HG02678 (cell line): ENCODE data around the gene C1QTNF12.

ENCODE experiments used
- ATAC-seq: cut with Tn5 transposase; IDR thresholded peaks from one replicate; pipeline ENCODE4 v1.9.1; 2021; ENCODE audit warnings: mild to moderate bottlenecking, moderate library complexity; ENCODE audit not compliant: unreplicated experiment

C1QTNF12 gene

DNA sequence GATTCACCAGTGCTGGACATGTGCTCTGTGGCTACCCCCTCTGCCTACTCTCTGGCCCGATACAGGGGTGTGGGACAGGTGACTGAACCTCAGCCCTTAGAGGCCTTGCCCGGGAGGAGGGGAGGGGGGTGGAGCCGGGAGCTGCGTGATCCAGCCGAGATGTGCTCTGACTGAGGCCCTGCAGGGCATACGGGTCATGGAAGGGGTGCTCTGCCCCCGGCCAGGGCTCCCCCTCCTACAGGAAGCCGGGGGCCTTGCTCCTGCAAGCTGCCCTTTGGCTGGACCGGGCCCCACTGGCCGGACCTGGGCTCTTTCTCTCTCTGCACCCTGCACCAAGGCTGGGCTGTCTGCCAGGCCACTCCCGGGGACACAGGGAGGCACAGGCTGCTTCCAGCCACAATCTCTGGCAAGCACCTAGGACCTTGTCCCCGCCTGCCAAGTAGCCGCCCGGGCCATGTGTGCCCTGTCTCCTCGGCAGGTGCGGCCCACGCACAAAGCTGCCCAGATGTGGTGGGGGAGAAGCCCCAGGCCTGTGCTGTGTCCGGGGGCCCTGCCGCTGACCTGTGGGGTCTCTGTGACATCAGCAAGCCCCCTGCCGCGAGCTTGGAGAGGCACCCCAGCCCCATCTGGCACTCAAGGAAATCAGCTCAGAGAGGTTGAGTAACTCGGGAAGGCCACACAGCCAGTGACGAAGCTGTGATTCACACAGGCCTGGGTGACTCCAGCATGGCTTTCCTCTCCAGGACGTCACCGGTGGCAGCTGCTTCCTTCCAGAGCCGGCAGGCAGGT lies 35.2 kb upstream of the C1QTNF12 start:
- no peak for ATAC-seq

DNA sequence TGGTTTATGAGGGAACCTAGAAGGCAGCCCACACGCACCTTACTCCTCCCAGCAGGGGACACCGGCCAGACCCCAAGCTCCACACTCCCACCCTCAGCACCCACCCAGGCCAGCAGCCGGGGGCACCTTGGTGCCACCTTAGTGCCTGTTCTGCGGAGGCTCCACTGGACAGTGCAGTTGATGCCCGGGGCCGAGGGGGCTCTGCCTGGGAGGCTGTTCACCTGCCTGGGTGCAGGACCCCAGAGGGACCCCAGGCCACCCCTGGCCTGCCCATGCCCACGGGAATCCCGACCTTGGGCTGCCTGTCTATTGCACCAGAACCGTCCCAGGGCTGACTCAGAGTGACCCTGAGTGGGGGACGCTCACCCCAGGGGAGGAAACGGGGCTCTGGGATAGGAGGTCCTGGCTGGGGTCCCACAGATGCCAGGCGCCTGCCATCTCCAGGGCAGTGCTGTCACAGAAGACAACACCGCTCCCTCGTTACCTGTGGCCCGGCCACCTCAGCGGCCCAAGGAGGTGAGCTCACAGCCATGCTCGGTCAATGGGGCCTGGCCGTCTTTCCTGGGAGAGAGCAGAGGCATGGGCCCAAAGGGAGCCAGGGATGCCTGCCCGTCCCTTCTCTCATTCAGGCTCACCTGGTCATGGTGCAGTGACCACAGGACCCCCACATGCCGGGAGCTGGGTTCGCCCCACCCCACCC lies 34.4 kb upstream of the C1QTNF12 start:
- ATAC-seq = no peak

DNA sequence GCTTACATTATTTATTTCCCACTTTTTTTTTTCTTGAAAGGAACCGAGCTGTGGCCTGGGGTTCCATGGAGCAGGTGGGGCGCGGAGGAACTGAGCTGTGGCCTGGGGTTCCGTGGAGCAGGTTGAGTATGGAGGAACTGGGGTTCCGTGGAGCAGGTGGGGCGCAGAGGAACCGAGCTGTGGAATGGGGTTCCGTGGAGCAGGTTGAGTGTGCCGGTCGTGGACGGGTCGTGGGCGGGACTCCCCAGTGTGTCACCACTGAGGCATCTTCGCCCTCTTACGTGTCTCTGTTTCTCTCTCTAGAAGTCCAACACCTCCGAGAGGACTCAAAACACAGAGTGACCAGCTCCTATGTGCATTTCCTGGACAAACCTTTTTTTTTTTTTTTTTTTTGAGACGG lies 32.5 kb upstream of the C1QTNF12 start:
- no peak for ATAC-seq

DNA sequence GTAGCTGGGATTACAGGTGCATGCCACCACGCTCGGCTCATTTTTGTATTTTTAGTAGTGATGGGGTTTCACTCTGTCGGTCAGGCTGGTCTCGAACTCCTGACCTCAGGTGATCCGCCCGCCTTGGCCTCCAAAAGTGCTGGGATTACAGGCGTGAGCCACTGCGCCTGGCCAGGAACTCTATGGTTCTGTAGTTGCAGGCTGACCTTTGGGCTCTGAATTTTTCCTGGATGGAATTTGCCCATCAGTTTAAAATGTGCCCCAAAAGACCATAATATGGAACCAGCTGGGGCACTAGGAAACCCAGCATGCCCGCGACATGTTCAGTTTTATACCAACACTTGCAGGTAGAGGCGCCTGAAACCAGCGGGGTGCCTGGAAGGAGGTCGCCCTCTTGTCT lies 32.1 kb upstream of the C1QTNF12 start:
- no peak for ATAC-seq

DNA sequence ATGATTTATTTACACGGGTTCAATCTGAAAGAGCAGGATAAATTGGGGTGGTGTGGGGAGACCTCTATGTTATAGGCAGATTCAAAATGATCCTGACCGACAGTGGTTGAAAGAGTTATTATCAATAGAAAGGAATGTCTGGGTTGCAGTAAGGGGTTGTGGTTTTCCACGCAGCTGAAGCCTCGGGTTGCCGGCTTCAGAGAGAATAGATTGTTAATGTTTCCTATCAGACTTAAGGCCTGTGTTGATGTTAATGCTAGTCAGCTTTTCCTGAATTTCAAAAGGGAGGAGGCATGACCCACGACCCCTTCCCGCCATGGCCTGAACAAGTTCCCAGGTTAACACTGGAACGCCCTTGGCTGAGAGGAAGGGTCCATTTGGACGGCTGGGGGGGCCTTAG lies 29.3 kb upstream of the C1QTNF12 start:
- no peak for ATAC-seq

DNA sequence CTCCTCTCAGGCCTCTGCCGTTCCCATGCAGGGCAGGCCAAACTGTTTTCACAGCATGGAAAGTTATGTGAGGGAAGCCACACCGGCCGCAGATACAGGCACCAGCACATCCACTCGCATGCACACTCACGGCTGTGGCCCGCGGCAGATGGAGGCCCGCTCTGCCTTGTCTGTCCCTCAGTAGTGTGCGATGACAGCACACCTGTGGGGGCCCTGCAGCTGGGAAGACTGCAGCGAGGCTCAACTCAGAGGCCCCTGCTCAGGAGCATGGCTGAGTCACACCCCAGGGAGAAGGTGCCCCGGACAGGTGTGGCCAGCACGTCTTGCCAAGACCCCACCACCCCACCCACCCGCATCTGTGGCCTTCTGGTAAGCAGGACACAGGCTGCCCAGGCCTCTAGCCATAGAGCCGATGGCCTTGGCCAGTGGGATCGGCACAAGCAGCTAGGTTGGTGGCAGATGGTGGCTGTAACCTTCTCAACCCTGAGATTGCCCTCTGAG lies 28.5 kb upstream of the C1QTNF12 start:
- no peak for ATAC-seq

DNA sequence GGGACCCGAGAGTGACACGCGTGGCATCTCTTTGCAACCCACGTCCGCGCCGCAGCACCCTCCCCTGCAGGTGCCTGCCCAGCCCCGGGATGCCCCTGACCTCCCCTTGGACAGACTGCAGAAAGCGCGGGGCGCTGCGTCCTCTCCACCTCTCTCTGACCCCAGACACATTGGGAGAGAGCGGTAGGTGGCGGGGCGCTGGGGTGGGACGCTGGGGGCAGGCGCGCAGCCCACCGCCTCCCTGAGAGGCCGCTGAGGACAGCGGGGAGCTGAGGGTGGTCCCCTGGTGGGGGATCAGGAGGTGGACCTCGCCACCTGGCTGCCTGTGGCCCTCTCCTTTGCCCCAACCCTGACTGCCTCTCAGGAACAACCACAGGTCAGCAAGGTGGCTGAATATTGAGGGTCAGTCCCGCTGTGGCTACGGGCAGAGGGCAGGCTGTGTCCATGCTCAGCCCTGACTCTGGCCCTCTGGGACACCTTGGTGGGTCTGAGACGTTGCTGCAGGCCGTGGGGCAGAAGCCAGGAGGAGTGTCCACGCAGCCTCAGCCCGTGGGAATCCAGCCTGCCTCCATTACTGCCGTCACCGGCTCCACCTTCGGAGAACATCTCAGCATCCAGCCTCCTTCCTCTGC lies 27.9 kb upstream of the C1QTNF12 start:
- ATAC-seq = no peak

DNA sequence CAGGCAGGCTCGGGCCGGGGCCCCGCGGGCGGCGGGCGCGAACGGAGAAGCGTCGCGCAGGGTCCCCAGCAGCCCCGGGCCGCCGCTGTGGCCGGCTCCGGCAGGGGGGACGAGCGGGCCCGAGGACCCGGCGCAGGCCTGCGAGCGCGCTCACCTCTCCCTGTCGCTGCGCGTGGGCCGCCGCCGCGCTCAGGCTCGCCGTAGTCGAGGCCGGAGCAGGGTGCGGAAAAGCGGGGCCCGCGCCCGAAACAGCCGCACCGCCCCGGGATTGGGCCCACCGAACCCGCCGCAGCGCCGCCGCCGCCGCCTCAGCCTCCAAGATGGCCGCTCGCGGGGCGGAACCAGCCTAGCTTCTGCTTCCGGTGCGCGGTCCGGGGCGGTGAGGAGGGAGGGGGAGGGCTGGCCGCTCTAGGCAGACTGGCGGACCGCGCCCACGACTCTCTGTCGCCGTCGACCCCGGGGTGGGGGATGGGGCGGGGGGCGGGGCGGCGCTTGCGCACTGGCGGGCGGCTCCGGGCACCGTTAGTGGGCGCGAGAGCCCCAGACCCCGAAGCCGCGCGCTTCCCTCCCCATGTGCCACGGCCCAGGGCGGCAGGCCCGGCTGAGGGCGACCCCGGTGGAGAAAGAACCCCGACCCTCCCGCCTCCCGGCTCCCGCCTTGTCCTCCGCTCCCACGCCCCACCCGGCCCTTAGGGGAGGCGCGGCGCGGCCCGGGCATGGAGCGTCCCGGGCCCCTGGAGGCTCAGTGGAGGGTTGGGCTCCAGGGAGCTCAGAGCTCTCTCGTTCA lies 27.2 kb upstream of the C1QTNF12 start, which contains the start of gene UBE2J2:
Gene UBE2J2, minus strand, starts transcription at position 343 of the 787 bp plus-strand sequence. CDS start 5,862 bp downstream, outside the sequence.
- peak; percentile 92 for ATAC-seq

DNA sequence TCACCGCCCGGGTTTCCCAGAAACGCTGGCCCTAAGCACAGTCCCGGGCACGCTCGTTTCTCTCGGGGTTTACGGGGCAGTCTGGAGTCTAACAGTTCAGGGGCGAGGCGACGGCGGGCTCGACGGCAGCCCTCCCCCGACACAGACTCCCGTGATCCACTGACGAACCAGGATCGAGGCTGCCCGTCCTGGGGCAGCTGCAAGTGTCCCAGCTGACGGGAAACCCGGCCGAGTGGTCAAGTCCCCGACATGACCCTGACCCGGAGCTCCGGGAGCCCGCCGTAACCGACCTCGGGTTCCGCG lies 26.6 kb upstream of the C1QTNF12 start:
- peak; percentile 16 for ATAC-seq

DNA sequence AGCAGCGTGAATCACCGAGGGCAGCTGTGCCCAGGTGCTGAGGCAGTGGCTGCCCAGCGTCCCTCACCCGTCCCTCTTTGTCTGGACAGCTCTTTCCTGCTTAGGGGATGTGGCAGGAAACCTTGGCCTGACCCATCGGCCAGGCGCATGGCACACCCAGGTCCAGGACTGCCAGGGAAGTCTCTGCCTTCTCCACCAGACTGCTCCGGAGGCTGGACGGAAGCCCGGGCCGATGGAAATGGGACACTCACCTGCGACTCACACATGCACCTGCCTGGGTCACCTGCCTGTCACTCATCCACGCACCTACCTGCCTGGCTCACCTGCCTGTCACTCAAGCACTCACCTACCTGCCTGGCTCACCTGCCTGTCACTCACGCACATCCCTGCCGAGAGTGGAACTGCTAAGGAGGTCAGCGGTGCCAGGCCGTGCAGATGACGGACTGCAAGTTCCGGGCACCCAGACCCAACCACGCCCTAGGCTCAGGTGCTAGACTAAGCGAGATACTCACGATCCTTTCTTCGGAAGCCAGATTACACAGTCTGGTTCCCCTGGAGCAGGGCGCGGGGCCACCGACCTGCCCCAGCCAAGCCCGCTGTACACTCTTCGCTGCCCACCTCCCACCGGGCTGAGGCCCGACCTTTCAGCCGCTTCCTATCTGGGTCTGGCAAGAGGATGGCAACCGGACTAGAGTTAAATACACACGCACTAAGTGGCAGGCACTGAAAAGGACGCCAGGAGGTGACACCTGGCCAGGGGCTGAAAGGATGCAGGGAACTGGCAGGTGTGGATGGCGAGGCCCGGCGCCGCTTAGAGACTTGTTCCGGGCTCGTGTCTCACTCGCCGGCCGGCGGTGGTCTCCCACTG lies 26.1 kb upstream of the C1QTNF12 start:
- no peak for ATAC-seq

DNA sequence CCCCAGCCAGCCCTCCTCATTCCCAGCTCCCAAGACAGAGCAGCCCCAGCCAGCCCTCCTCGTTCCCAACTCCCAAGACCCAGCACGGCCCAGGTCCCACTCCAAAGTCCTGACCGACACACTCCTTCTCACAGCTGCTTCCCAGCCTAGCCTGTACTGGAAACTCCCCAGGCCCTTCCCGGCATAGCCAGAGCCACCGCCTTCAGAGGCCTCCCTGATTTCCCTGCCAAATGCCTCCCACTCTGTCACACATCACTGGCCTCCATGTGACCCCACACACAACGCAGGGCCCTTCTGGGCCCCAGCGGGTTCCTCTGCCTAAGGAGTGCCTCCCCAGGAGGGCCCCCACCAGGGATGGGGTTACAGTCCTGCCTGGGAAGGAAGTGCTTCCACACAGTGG lies 24.3 kb upstream of the C1QTNF12 start:
- ATAC-seq = no peak

DNA sequence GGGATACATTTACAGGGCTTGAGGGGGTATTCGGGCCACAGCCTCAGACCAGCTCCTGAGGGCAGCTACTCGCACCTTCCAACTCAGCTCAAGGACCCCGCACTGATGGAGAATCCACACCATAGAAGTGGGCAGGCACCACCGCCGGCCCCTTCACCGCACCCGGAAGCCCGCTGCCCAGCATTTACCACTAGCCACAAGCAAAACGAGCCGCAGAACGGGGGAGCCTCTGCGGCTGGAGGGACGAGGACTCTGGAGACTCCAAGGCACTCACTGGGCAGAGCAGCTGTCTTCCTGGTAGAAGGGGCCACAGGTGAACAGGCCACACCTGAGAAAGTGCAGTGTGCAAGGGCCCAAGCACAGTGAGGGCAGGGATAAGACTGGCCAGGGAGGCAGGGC lies 21.8 kb upstream of the C1QTNF12 start:
- no peak for ATAC-seq

DNA sequence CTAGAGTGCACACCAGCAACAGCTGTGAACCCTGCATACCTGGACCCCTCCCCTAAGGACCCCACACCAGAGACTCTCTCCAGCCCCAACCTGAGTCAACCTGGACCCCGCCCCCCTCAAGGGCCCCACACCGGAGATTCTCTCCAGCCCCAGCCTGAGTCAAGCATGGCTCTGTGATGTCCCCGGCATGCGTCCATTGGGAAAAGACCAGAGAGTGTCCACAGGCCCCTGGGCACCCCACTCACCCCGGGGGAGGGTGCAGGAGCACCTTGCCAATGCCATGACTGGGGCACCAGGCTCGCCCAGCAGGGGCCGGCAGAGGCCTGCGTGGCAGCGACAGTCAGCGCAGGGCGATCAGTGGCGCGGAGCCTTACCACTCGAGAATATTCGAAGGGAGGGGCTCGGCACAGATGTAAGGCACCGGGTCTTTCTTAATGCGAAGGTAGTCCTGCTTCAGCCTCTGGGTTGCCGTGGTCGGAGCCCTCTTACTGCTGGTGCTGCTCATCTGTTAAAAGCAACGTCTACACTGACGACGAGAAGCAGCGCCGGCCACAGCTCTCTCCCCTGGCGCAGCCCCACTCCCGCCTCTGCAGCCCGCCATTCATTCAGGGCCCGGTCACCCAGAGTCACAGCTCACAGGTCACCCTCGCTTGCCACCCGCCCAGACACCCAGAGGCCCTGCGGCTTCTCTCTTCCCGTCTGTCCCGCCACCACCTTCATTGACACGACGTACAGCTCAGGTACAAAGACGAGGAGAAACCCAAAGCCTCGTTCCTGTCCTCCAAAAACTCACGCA lies 21.2 kb upstream of the C1QTNF12 start:
- ATAC-seq = no peak

DNA sequence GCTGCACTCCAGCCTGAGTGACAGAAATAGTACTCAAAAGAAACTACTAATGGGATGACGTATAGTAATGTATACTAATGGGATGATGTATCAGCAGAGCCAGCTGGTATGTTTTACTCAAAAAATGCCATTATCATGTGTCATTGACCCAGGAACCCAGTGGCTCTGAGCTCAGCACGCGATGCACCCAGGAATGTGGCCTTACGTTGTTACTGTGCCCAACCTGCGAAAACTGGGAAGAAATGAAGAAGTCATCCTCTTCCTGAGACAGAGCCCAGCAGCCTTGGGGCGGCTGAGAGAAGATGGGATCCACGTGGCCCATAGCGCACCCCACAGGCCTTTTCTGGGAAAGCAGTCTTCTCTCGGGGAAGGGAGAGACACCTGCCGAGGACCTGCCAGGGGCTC lies 18.3 kb upstream of the C1QTNF12 start:
- no peak for ATAC-seq

DNA sequence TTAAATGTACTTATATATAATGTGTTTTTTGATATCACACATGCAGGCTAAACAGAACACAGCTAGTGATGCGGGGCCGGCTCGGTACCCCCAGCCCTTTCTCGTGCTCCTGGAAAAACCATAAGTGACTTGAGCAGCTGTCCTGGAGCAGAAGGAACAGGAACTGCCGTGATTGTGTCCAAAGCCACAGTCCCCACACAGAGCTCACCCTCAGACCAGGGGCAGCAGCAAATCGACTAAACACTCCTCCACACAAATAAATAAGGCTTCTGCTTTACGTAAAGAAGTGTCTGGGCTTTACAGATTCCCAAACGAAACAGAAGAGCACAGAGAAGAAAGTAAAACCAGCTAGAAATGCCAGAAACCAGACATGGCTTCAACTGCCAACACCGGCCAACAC lies 17.5 kb upstream of the C1QTNF12 start:
- no peak for ATAC-seq

DNA sequence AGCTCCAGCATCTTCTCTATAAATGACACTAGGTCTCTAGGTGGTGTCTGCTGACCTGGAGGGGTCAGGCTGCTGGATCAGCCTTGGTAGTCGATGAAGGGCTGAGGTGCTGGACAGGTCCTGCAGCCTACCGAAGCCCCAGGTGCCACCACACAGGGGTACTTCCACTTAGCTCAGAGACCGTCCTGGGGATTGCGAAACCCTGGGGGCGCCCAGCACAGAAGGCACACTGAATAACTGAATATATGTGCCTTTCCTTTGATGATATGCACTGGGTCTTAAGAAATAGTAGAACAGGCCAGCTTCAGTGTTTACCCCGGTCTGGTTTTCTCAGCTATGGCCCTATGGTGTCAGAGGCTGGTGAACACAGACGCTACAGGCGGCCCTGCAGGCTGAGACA lies 16.2 kb upstream of the C1QTNF12 start:
- no peak for ATAC-seq

DNA sequence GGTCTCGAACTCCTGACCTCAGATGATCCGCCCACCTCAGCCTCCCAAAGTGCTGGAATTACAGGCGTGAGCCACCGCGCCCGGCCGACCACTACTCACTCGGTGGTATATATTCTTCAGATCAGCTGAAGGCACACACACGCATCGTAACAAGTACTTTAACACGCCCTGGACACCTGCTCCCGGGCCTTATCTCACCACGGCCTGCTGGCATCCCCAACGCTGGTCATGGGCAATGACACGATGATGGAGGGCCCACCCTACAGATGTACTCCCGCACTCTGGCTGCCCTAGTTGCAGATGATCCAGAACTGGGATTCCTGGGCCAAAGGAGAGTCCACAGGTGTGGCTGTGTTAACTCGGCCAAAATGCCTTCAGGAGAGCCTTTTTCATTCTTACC lies 15.5 kb upstream of the C1QTNF12 start:
- ATAC-seq = no peak

DNA sequence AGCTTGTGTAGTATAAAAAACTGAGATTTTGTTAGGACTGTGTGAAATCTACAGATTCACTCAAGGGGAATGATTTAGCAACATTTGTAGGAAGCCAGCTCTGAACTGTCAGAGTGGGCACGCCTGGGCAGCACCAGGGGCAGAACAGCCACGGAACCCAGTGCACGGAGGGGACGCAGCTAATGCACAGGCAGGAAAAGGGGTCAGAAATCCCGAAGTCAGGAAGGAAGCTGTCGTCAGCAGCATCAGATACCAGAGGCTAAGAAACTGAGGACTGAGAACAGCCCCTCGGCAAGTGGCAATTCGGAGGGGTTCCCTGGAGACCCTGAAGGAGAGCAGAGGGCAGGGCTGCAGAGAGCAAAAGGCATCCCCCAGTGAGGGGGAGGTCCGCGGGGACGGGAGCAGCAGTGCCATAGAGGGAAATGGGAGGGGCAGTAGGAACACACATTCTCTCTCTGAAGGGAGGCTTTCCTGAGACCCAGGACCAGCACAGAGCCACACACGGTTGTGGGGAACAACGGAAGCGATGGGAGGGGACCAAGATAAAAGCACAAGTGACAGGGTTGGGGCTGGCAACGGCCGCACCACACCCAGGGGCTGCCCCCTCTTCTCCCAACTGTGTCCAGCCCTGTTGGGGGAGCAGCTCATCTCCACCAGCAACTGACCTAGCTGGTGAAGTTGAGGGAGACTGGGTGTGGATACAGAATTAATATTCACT lies 14.5 kb upstream of the C1QTNF12 start:
- no peak for ATAC-seq
